CMK (cell line): ENCODE results near the gene S100A13.
"Not testable (repeated sequence)": the region's sequence is repeated elsewhere in the genome, so short reads cannot be mapped to it uniquely, and the experiment has no call there.

Experiments
- DNase-seq: peaks from one replicate; pipeline ENCODE4 v3.0.0-alpha.2; 2010; ENCODE audit warnings: low read depth

S100A13 gene

DNA sequence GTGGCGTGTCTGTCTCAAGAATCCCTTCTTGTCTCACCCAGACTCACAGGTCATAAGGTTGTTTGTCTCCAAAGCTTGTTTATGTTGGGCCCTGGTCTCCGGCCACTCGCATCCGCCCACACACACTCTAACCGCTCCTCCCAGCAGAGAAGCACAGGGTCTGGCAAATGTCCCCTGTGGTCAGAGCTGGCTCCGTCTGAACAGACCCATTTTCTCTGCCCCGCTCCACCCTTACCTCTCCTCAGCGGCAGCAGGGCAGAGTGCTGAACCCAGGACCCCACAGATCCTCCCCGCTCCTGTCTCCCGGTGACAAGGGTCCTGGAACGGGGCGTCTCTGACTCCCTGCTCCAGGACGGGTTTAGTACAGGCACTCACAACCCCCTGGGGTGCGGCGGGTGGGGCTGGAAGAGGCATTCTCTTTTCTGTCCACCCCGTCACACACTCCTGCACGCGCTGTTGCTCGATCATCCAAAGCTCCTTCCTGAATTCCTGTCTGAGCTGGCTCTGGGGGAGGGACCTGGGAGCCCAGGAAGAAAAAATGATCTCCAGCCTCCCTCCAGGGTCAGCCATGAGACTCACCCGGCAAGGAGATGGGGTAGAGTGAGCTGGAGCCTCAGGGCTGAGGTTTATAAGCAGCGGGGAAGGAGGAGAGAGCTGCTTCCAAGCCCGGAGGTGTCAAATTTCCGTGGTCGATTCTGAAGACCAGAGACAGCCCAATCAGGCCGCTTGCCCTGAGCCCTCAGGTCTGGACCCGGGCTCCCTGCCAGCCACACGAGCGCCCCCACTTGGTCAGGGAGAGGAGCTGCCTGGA is at the start of gene S100A13:
S100A13 (minus strand) TSS at position 602 of the 811 bp plus-strand sequence. CDS start 1,033 bp downstream, outside the sequence.
- no peak for DNase-seq

GRCh38 chr1:153673511-153673910 is 46.2 kb upstream of the S100A13 start:
- DNase-seq = no peak

DNA sequence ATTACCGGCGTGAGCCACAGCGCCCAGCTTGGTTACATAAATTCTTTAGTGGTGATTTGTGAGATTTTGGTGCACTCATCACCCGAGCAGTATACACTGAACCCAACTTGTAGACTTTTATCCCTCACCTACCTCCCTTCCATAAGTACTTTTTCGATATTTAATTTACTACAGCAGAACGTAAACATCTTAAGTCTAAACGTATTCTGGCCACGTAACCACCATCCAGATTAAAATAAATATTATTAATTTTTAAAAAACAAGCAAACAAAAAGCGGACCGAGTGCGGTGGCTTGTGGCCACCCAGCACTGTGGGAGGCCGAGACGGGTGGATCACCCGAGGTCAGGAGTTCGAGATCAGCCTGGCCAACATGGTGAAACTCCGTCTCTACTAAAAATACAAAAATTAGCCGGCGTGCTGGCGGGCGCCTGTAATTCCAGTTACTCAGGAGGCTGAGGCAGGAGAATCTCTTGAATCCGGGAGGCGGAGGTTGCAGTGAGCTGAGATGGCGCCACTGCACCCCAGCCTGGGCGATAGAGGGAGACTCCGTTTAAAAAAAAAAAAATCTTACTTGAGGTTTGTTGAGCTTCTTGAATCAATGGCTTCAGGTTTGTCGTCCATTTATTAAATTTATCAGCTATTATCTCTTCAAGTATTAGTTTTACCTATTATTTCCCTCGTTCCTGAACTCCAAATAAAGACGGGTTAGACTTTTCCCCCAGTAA is 44.5 kb upstream of the S100A13 start:
- DNase-seq = not testable (repeated sequence)

- peak; percentile 98 for DNase-seq
Measured at GRCh38 chr1:153670859-153671627, 43.7 kb upstream of the S100A13 start, which contains the start of gene ILF2. Gene ILF2, minus strand, starts transcription at chr1:153670993. Its CDS starts 71 bp downstream, at chr1:153670922.

DNA sequence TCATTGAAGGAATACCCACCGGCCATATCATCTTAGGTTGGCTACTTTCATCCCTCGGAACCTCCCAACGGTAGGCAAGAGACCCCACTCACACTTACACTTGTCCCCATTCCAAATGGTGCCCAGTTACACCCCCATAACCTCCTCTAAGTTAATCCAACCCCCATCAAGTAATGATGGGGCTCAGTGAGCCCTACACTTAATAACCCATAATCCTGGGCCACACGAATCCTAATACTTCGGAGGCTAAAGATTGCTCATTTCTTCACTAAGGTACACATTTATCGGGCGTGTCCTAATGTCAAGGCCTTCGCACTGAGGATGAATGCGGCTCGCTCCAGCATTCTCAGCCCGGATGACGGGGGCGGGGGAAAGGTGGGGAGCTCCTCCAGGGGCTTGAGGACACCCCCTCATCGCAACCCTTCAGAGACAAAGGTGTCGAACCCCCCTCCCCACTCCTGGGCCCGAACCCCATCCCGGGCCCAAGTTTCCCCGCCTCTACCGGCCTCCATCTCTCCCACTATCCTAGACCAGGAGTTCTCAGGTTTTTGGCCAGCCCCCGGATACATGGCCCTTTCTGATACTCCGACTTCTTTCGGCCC is 43.1 kb upstream of the S100A13 start:
- DNase-seq = no peak

- DNase-seq = no peak
Measured at GRCh38 chr1:153669606-153670005, 42.3 kb upstream of the S100A13 start.

DNA sequence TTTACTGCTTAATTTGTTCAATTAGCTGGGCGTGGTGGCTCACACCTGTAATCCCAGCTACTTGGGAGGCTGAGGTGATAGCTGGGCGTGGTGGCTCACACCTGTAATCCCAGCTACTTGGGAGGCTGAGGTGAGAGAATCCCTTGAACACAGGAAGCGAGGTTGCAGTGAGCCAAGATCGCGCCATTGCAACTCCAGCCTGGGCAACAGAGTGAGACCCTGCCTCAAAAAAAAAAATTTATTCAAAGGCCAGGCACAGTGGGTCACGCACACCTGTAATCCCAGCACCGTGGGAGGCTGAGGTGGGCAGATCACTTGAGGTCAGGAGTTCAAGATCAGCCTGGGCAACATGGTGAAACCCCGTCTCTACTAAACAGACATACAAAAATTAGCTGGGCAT is 41.4 kb upstream of the S100A13 start:
- DNase-seq = not testable (repeated sequence)

DNA sequence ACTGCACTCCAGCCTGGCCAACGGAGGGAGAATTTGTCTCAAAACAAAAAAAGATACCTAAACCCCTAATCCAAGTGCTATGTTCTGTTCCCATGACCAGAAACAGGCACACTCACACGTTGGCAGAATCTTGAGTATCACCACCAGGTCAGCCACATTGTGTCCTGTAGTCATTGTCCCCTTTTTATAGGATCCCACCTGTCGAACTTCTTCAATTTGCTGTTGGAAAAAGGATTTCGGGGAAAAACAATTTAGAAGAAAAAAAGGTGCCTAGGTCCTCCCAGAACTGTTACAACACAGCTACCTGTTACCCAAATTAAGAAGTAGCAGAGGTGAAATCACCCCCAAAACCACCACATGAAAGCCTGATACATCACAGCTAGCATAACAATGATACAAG is 40.1 kb upstream of the S100A13 start:
- no peak for DNase-seq

- no peak for DNase-seq
Measured at GRCh38 chr1:153663211-153663610, 35.9 kb upstream of the S100A13 start.

GRCh38 chr1:153662269-153662668 is 35.0 kb upstream of the S100A13 start:
- DNase-seq = no peak

GRCh38 chr1:153661111-153661708 is 33.9 kb upstream of the S100A13 start:
- no peak for DNase-seq

DNA sequence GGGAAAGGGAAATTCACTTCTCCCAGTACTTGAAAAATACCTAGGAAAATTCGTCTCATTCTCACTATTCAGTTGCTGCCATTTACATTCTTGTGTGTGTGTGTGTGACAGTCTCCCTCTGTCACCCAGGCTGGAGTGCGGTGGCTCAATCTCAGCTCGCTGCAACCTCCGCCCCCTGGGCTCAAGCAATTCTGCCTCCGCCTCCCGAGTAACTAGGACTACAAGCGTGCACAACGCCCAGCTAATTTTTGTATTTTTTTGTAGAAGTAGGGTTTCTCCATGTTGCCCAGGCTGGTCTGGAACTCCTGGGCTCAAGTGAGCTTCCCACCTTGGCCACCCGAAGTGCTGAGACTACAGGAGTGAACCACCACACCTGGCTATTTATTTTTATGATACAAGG is 32.4 kb upstream of the S100A13 start:
- no peak for DNase-seq

DNA sequence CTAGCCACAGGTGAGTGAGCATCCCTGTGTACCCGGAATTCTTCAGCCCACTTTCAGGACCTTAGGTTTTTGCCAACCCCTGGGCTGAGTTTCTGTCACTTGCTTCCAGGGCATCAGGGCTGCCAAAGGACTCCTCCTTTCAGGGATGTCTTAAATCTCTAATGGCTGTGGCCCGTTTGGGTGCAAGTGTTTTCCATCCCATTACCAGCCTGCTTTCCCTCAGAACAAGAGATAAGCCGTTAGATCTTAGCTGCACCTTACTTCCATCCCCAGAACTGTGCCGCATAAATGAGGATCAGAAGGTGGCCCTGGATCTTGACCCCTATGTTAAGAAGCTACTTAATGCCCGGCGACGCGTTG is 31.9 kb upstream of the S100A13 start:
- no peak for DNase-seq

- peak; percentile 58 for DNase-seq
Measured at GRCh38 chr1:153658400-153659174, 31.3 kb upstream of the S100A13 start, which contains the start of gene SNAPIN. Gene SNAPIN, plus strand, starts transcription at chr1:153658703. Its CDS starts 41 bp downstream, at chr1:153658744.

DNA sequence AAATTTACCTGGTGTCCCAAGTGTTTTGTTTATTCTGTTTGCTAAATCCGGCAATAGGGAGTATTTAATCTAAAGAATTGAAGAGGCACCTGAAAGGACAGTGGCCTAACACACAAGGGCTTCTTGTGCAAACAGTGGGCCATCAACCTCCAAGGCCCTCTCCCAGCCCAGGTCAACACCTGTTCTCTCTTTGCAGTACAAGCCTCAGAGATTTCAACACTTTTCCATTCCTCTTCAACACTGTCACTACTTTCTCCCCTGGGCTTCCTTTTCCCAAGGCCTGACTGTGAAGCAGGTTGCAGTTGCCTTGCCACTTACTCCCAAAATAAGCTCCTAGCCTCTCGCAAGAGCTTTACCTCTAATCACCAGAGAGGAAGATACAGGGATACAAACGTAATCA is 28.0 kb upstream of the S100A13 start:
- no peak for DNase-seq

GRCh38 chr1:153652805-153653500 is 25.6 kb upstream of the S100A13 start:
- no peak for DNase-seq

- DNase-seq = no peak
Measured at GRCh38 chr1:153651771-153652170, 24.5 kb upstream of the S100A13 start.

GRCh38 chr1:153649863-153650235 is 22.5 kb upstream of the S100A13 start:
- no peak for DNase-seq

GRCh38 chr1:153649137-153649862 is 22.0 kb upstream of the S100A13 start:
- no peak for DNase-seq
